Activated naive CD4-positive, alpha-beta T cell (primary cell): ENCODE measurements around the gene MDH1B.
A peak's percentile ranks its signal among the peaks of the same experiment; 100 is the strongest.
"Not testable (repeated sequence)": the region's sequence is repeated elsewhere in the genome, so short reads cannot be mapped to it uniquely, and the experiment has no call there.

Experiments used
- DNase-seq, 4 experiments: peaks; one replicate each; lab custom pipeline; 2025; lab: John Stamatoyannopoulos, UW

MDH1B gene

GRCh38 chr2:206765242-206766056 is at the start of gene MDH1B, which contains the start of gene FASTKD2:
Gene MDH1B, minus strand, starts transcription at chr2:206765328. Its CDS starts 57 bp downstream, at chr2:206765271.
Gene FASTKD2, plus strand, starts transcription at chr2:206765606. Its CDS starts 1,088 bp downstream, at chr2:206766694.
- peak; percentile 53 to 70 (median 64) for DNase-seq

- no peak for DNase-seq
Measured at GRCh38 chr2:206814498-206814897, 49.4 kb upstream of the MDH1B start.

GRCh38 chr2:206812471-206812870 is 47.3 kb upstream of the MDH1B start:
- DNase-seq = not testable (repeated sequence)

GRCh38 chr2:206807624-206808023 is 42.5 kb upstream of the MDH1B start:
- DNase-seq = not testable (repeated sequence)

GRCh38 chr2:206805887-206806607 is 40.9 kb upstream of the MDH1B start:
- DNase-seq = no peak

GRCh38 chr2:206804326-206804725 is 39.2 kb upstream of the MDH1B start:
- DNase-seq = no peak

- no peak for DNase-seq
Measured at GRCh38 chr2:206802654-206803514, 37.8 kb upstream of the MDH1B start.

GRCh38 chr2:206801418-206802189 is 36.5 kb upstream of the MDH1B start:
- no peak for DNase-seq

- peak in 2 of 4 experiments; percentile 5 to 17 for DNase-seq
Measured at GRCh38 chr2:206800506-206801417, 35.6 kb upstream of the MDH1B start.

GRCh38 chr2:206799083-206799482 is 34.0 kb upstream of the MDH1B start:
- DNase-seq = no peak

GRCh38 chr2:206798000-206798399 is 32.9 kb upstream of the MDH1B start:
- DNase-seq = no peak

GRCh38 chr2:206797376-206797775 is 32.2 kb upstream of the MDH1B start:
- DNase-seq = no peak

- no peak for DNase-seq
Measured at GRCh38 chr2:206792645-206793044, 27.5 kb upstream of the MDH1B start.

- no peak for DNase-seq
Measured at GRCh38 chr2:206790311-206790935, 25.3 kb upstream of the MDH1B start.

GRCh38 chr2:206784559-206785353 is 19.6 kb upstream of the MDH1B start:
- DNase-seq = no peak

- no peak for DNase-seq
Measured at GRCh38 chr2:206783718-206784117, 18.6 kb upstream of the MDH1B start.

GRCh38 chr2:206780671-206781070 is 15.5 kb upstream of the MDH1B start:
- DNase-seq = no peak

- DNase-seq = no peak
Measured at GRCh38 chr2:206776432-206776831, 11.3 kb upstream of the MDH1B start.

GRCh38 chr2:206774871-206775270 is 9.7 kb upstream of the MDH1B start:
- DNase-seq = no peak
